NT2/D1 (cell line): Measurements from ENCODE around the gene TGIF2LX.
"Not testable (repeated sequence)": the region's sequence is repeated elsewhere in the genome, so short reads cannot be mapped to it uniquely, and the experiment has no call there.

Source experiments
- SUZ12 ChIP-seq: IDR thresholded peaks from 2 replicates; pipeline ENCODE4 v1.6.1; 2011; ENCODE audit not compliant: insufficient read length, insufficient read depth; ENCODE audit errors: extremely low read depth
- YY1 ChIP-seq: IDR thresholded peaks from 2 replicates; pipeline ENCODE4 v1.6.1; 2011; ENCODE audit not compliant: insufficient read length, insufficient read depth
- ZNF274 ChIP-seq: IDR thresholded peaks from 2 replicates; pipeline ENCODE4 v1.6.1; 2011; ENCODE audit warnings: mild to moderate bottlenecking, low read depth, low read length

- TF ChIP-seq ZNF274, YY1, SUZ12: not testable (repeated sequence)
Measured at GRCh38 chrX:89921665-89922064, at the start of gene TGIF2LX.
